Activated B cell treated with CpG ODN at 0.5 μM for 24 hours (primary cell): ENCODE measurements around the gene ACVR2A. TPM values are rescaled to one million over a fixed set of nuclear protein-coding genes. Genes with fewer than 3 reads are reported as not detected.

ENCODE experiments used
- ATAC-seq: fragments of 200-7000 bp; cut with Tn5 transposase; one replicate; pipeline ENCODE4 v1.10.0; 2021; ENCODE audit warnings: low read depth, mild to moderate bottlenecking, moderate library complexity
- CTCF ChIA-PET: fragments of 350-600 bp; sonication (Branson Sonifier 250); formaldehyde crosslinking; loops from one replicate; lab custom pipeline; 2021; ENCODE audit warnings: antibody characterized with exemption; lab: Charles Lee
- POLR2A ChIA-PET: fragments of 350-600 bp; sonication (Branson Sonifier 250); formaldehyde crosslinking; loops from one replicate; lab custom pipeline; 2021; ENCODE audit warnings: antibody characterized with exemption; lab: Charles Lee
- DNase-seq: peaks from one replicate; pipeline ENCODE4 v3.0.0; 2022
- H3K27ac Mint-ChIP-seq: one replicate; pipeline ENCODE4 v1.8.0; 2020; ENCODE audit warnings: mixed read lengths
- H3K27me3 Mint-ChIP-seq: one replicate; pipeline ENCODE4 v1.8.0; 2021; ENCODE audit warnings: mixed read lengths
- H3K36me3 Mint-ChIP-seq: one replicate; pipeline ENCODE4 v1.8.0; 2021; ENCODE audit warnings: low read depth, mixed read lengths
- H3K4me1 Mint-ChIP-seq: one replicate; pipeline ENCODE4 v1.8.0; 2021; ENCODE audit warnings: mixed read lengths
- H3K4me3 Mint-ChIP-seq: one replicate; pipeline ENCODE4 v1.8.0; 2020; ENCODE audit warnings: mild to moderate bottlenecking, mixed read lengths
- H3K9me3 Mint-ChIP-seq: one replicate; pipeline ENCODE4 v1.8.0; 2020; ENCODE audit warnings: mixed read lengths
- intact Hi-C: fragments of 100-400 bp; cut with micrococcal nuclease; formaldehyde crosslinking; loops from one replicate; pipeline ENCODE4 v1.15.1; 2024
- total RNA-seq: library from RNA; stranded (reverse); gene quantifications from 2 replicates; pipeline ENCODE4 v1.2.3, GENCODE V29; 2022
- TF ChIP-seq, protein P1 (sequence below): fragments of 200-600 bp; IDR thresholded peaks from one replicate; pipeline ENCODE4 v1.8.0; 2022; ENCODE audit warnings: antibody characterized with exemption, mild to moderate bottlenecking

Gene ACVR2A
- total RNA-seq, 1 donor from 2014 or later: 2.8 TPM

DNA sequence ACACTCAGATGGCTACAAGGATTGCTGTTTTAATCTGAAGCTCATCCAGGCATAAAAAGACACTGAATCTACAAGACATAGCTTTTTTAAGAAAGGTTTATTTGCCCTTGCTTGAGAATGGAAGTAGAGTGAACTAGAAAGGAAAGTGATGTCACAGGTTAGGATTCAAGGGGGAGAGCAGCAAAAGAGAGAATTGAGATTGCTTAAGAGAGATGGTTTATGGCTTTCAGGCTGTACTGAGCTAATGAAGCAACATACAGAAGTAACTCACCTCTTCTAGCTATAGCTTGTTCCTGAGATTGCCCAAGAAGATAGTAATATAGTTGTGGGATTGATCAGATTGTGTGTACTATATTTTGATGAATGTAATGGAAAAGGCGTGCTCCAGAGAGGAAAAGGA is 26.1 kb upstream of the ACVR2A start:
- ATAC-seq (no peak), DNase-seq (no peak)
- H3K36me3 Mint-ChIP-seq: no peaks in the 10 kb centered on the region
- H3K27ac Mint-ChIP-seq: no peak overlapping the region
- H3K27me3 Mint-ChIP-seq: peaks cover 30% of the 10 kb centered on the region
- TF ChIP-seq, protein P1, sequence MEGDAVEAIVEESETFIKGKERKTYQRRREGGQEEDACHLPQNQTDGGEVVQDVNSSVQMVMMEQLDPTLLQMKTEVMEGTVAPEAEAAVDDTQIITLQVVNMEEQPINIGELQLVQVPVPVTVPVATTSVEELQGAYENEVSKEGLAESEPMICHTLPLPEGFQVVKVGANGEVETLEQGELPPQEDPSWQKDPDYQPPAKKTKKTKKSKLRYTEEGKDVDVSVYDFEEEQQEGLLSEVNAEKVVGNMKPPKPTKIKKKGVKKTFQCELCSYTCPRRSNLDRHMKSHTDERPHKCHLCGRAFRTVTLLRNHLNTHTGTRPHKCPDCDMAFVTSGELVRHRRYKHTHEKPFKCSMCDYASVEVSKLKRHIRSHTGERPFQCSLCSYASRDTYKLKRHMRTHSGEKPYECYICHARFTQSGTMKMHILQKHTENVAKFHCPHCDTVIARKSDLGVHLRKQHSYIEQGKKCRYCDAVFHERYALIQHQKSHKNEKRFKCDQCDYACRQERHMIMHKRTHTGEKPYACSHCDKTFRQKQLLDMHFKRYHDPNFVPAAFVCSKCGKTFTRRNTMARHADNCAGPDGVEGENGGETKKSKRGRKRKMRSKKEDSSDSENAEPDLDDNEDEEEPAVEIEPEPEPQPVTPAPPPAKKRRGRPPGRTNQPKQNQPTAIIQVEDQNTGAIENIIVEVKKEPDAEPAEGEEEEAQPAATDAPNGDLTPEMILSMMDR: no peak
- no peak overlapping the region for H3K4me3 Mint-ChIP-seq
- CTCF ChIA-PET: no interaction called here
- POLR2A ChIA-PET: no interaction called here
- intact Hi-C loops: no loop called here
- H3K4me1 Mint-ChIP-seq: no peaks in the 10 kb centered on the region
- peaks cover 7% of the 10 kb centered on the region for H3K9me3 Mint-ChIP-seq

DNA sequence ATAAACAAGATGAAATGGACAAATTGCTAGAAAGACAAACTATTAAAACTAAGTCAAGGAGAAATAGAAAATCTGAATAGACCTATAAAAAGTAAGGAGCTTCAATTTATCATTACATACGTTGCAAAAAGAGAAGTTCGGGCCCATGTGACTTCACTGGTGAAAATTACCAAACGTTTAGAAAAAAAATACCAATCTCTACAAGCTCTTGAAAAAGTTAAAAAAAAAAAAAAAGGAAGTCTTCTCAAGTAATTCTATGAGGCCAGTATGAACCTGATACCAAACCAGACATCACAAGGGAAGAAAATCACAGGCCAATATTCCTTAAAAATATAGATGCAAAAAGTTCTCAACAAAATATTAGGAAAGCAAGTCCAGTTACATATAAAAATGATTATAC is 20.2 kb upstream of the ACVR2A start:
- DNase-seq (no peak), ATAC-seq (no peak)
- CTCF ChIA-PET: no interaction called here
- Mint-ChIP-seq H3K27ac (no peak overlapping the region), H3K4me3 (no peak overlapping the region), H3K36me3 (no peaks in the 10 kb centered on the region), H3K4me1 (no peaks in the 10 kb centered on the region), H3K9me3 (peaks cover 13% of the 10 kb centered on the region), H3K27me3 (peaks cover 13% of the 10 kb centered on the region)
- TF ChIP-seq, protein P1: no peak
- intact Hi-C loops: no loop called here
- POLR2A ChIA-PET: no interaction called here

DNA sequence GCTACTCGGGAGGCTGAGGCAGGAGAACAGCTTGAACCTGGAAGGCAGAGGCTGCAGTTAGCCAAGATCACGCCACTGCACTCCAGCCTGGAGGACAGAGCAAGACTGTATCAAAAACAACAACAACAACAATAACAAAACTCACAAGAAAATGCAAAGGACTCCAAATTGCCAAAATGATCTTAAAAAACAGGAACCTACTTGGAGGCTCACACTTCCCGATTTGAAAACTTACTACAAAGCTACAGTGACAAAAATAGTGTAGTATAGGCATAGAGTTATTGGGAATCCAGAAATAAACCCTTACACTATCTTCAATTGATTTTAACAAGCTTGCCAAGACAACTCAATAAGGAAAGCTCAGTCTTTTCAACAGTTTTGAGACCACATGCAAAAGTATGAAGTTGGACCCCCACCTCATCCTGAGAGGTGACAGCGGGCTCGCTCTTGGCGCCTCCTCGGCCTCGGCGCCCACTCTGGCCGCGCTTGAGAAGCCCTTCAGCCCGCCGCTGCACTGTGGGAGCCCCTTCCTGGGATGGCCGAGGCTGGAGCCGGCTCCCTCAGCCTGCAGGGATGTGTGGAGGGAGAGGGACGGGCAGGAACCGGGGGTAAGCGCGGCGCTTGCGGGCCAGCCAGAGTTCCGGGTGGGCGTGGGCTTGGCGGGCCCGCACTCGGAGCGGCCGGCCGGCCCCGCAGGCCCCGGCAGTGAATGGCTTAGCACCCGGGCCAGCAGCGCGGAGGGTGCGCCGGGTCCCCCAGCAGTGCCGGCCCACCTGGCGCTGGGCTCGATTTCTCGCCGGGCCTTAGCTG is 18.3 kb upstream of the ACVR2A start:
- peaks cover 7% of the 10 kb centered on the region for H3K27me3 Mint-ChIP-seq
- ATAC-seq (no peak), DNase-seq (no peak)
- peaks cover 19% of the 10 kb centered on the region for H3K9me3 Mint-ChIP-seq
- TF ChIP-seq, protein P1: no peak
- no peak overlapping the region for H3K4me3 Mint-ChIP-seq
- ChIA-PET POLR2A (no interaction called here), CTCF (no interaction called here)
- H3K4me1 Mint-ChIP-seq: no peaks in the 10 kb centered on the region
- H3K27ac Mint-ChIP-seq: no peak overlapping the region
- intact Hi-C loops: no loop called here
- H3K36me3 Mint-ChIP-seq: no peaks in the 10 kb centered on the region

- H3K4me1 Mint-ChIP-seq: no peaks in the 10 kb centered on the region
- intact Hi-C loops: no loop called here
- H3K4me3 Mint-ChIP-seq: no peak overlapping the region
- ChIA-PET POLR2A (no interaction called here), CTCF (no interaction called here)
- DNase-seq: no peak
- no peaks in the 10 kb centered on the region for H3K36me3 Mint-ChIP-seq
- H3K27ac Mint-ChIP-seq: no peak overlapping the region
- no peak for ATAC-seq
- peaks cover 3% of the 10 kb centered on the region for H3K27me3 Mint-ChIP-seq
- TF ChIP-seq, protein P1: no peak
- H3K9me3 Mint-ChIP-seq: peaks cover 19% of the 10 kb centered on the region
These were observed 17.8 kb upstream of the ACVR2A start for GRCh38 chr2:147827088-147827375.

DNA sequence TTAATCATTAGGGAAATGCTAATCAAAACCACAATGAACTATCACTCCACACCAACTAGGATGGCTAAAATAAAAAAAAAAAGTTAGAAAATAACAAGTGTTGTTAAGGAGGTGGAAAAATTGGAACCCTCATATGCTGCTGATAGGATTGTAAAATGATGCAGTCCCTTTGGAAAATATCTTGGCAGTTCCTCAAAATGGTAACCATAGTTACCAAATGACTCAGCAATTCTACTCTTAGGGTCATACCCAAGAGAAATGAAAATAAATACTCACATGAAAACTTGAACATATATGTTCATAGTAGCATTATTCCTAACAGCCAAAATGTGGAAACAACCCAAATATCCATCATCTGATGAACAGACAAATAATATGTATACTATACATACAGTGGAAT is 15.7 kb upstream of the ACVR2A start:
- Mint-ChIP-seq H3K36me3 (no peaks in the 10 kb centered on the region), H3K9me3 (peaks cover 11% of the 10 kb centered on the region), H3K27ac (no peak overlapping the region), H3K4me3 (no peak overlapping the region), H3K4me1 (no peaks in the 10 kb centered on the region), H3K27me3 (peaks cover 4% of the 10 kb centered on the region)
- ChIA-PET POLR2A (no interaction called here), CTCF (no interaction called here)
- intact Hi-C loops: no loop called here
- DNase-seq: no peak
- TF ChIP-seq, protein P1: no peak
- no peak for ATAC-seq
